Measurements from ENCODE around the gene VPS13D.
"Not testable (repeated sequence)": the region's sequence is repeated elsewhere in the genome, so short reads cannot be mapped to it uniquely, and the experiment has no call there.

The VPS13D gene

DNA sequence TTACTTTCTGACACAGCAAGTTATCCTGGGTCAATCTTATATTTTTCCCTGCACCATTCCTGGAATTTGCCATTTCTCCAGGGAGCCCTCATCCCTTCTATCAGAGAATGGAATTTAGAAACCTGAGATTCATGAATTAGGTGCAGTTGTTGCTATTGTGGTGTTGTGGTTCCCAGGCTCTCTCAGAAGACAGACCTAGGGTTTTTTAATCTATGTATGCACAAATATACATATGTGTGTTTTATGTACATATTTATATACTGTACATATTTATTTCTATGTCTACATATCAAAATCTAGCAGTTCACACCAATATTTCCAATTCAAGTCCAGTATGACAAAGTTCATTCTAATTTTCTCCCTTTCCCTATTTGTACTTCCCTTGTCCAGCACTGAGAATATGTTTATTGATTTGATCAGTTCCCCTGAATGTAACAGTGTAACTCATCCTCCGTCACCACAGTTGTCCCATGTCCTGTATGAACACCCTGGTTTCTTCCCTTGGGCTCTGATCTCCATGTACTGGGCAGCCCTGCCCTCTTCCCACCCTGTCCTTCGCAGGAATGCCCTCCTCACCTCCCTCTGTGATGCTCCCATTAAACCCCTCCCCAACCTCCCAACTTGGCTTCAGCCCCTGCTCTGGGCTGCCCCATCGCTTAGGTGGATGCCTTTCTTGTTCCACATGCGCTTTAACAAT is 145.5 kb downstream of the VPS13D start:
- Histone ChIP-seq H3K4me3 (ENCODE audit: low read depth, low read length) (no peak overlapping the region), H3K27me3 (ENCODE audit: control insufficient read depth, insufficient read depth, low read length) (no peaks in the 10 kb centered on the region), H3K9ac (ENCODE audit: low read depth, low read length) (no peak overlapping the region), H3K4me1 (ENCODE audit: control insufficient read depth, insufficient read depth, low read length) (no peaks in the 10 kb centered on the region), H3K36me3 (ENCODE audit: control insufficient read depth, insufficient read depth, low read length) (peaks cover 44% of the 10 kb centered on the region), H3K27ac (ENCODE audit: low read depth, low read length) (no peak overlapping the region), H3K9me3 (ENCODE audit: control insufficient read depth, insufficient read depth, low read length) (no peaks in the 10 kb centered on the region)

DNA sequence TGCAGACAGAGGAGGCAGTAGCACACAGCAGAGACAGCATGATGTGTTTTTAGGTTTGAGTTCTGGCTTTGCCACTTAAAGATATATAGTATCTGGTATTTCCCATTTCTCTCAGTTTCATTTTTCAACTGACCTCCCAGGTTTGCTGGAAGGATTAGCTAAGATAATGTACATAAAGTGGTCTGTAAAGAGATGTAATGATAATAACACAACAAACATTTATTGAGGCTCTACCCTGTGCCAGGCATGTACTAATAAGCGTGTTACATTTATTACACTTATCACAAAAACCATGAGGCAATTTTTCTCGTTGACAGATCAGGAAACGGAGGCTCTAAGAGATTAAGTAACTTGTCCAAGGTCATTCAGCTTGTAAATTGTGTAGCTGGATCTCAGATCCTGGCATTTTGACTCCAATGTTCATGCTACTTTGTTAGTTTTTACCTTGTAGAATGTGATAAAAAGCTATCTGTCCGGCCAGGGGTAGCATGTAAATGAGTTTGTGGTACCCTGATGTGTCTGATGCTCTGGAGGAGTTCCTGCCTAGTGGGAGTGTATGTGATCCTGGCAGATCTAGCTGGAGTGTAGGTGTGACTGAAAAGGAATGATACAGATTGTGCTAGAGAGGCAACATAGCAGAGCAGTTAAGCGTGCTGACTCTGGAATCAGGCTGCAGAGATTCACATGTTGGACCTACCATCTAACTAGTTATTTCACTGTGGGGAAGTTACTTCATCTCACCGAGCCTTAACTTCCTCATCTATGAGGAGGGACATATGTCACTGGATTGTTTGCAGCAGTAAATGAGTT is 146.6 kb downstream of the VPS13D start:
- Histone ChIP-seq H3K4me1 (ENCODE audit: control insufficient read depth, insufficient read depth, low read length) (no peaks in the 10 kb centered on the region), H3K9me3 (ENCODE audit: control insufficient read depth, insufficient read depth, low read length) (no peaks in the 10 kb centered on the region), H3K4me3 (ENCODE audit: low read depth, low read length) (no peak overlapping the region), H3K36me3 (ENCODE audit: control insufficient read depth, insufficient read depth, low read length) (peaks cover 43% of the 10 kb centered on the region), H3K9ac (ENCODE audit: low read depth, low read length) (no peak overlapping the region), H3K27ac (ENCODE audit: low read depth, low read length) (no peak overlapping the region), H3K27me3 (ENCODE audit: control insufficient read depth, insufficient read depth, low read length) (no peaks in the 10 kb centered on the region)

DNA sequence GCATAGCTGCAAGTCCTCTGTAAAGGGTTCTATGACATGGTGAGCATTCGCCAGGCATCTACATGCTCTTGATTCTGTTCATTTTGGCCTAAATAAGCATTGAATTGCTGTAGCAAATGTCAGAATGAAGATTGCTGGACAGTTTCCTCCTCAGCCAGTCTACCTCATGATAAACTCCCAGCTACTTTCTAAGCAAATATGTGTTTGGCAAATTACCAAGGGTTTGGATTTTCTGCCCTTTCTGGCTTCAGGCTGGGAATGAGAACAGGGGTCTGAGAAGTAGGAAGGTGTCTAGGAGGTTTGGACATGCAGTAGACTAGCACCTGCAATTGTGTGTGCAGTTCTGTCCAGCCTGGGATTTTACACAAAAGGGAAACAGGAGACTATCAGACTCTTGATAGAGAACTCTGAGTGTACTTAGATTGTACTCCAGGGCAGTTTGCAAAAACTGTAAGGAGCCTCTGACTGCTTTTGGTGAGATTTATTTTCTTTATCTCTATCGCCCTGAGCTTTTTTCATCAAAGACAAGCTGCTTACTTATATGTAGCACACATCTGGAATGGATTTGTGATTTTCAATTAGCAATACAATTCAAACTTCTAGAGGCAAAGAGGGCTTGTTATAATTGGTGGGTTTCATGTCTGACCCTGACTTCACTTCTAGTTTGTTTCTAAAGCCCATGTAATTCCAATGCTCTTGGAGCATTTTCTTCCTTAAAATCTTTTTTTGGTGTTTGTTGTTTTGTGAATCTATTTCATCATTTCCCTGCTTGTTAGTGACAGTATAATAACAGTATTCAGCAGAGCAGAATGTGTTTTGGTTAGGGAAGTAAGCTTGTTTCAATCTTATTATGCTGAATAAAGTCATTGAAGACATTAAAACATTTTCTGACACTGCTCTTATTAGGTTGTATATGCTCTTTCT is 150.8 kb downstream of the VPS13D start:
- H3K9ac ChIP-seq (ENCODE audit: low read depth, low read length), result no peak overlapping the region
- H3K36me3 ChIP-seq (ENCODE audit: control insufficient read depth, insufficient read depth, low read length), result peaks cover 54% of the 10 kb centered on the region

DNA sequence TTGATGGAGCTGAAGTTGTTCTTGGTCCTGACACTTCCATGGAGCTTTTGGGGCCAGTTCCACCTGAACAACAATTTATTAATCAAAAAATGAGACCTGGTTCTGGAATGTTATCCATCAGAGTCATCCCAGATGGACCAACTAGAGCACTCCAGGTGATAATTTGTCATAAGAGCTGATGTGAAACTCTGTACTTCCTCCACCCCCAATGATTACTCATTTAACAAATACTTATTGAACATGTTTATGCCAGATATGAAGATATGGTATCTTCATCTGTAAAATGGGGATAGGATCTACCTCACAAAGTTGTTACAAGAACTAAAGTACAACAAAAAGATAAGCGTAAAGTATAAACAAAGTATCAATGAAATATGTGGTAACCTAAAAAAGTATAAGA is 153.2 kb downstream of the VPS13D start:
- Histone ChIP-seq H3K4me3 (ENCODE audit: low read depth, low read length) (no peak overlapping the region), H3K27me3 (ENCODE audit: control insufficient read depth, insufficient read depth, low read length) (no peaks in the 10 kb centered on the region), H3K27ac (ENCODE audit: low read depth, low read length) (no peak overlapping the region), H3K9me3 (ENCODE audit: control insufficient read depth, insufficient read depth, low read length) (no peaks in the 10 kb centered on the region; the same call in 1 of the 2 replicates), H3K4me1 (ENCODE audit: control insufficient read depth, insufficient read depth, low read length) (no peaks in the 10 kb centered on the region), H3K9ac (ENCODE audit: low read depth, low read length) (no peak overlapping the region), H3K36me3 (ENCODE audit: control insufficient read depth, insufficient read depth, low read length) (peaks cover 75% of the 10 kb centered on the region)

More for the DNA sequence above, 150.8 kb downstream of the VPS13D start:
- Histone ChIP-seq H3K27ac (ENCODE audit: low read depth, low read length) (peak overlapping the region; percentile 69), H3K4me3 (ENCODE audit: low read depth, low read length) (no peak overlapping the region), H3K27me3 (ENCODE audit: control insufficient read depth, insufficient read depth, low read length) (no peaks in the 10 kb centered on the region), H3K9me3 (ENCODE audit: control insufficient read depth, insufficient read depth, low read length) (no peaks in the 10 kb centered on the region), H3K4me1 (ENCODE audit: control insufficient read depth, insufficient read depth, low read length) (no peaks in the 10 kb centered on the region)

DNA sequence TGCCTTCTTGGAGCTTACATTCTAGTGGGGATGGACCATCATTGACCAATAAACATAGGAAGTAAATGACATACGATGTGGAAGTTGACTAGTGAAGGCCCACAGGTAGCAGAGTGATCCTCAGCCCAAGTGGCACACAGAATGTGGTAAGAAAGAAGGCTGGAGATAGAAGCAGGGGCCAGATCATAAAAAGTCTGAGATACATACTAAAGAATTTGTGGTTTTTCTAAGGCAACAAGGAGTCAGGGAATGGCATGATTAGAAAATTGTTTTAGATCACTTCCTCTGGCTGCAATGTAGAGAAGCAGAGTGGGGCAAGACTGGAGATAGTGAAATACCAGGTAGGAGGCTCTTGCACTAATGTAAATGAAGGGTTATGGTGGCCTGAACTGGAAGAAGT is 154.0 kb downstream of the VPS13D start:
- no peaks in the 10 kb centered on the region for H3K4me1 ChIP-seq (ENCODE audit: control insufficient read depth, insufficient read depth, low read length)
- peaks cover 75% of the 10 kb centered on the region for H3K36me3 ChIP-seq (ENCODE audit: control insufficient read depth, insufficient read depth, low read length)
- H3K9ac ChIP-seq (ENCODE audit: low read depth, low read length), result no peak overlapping the region
- H3K4me3 ChIP-seq (ENCODE audit: low read depth, low read length), result no peak overlapping the region
- no peak overlapping the region for H3K27ac ChIP-seq (ENCODE audit: low read depth, low read length)
- H3K9me3 ChIP-seq (ENCODE audit: control insufficient read depth, insufficient read depth, low read length), result no peaks in the 10 kb centered on the region; the same call in 1 of the 2 replicates
- no peaks in the 10 kb centered on the region for H3K27me3 ChIP-seq (ENCODE audit: control insufficient read depth, insufficient read depth, low read length)

DNA sequence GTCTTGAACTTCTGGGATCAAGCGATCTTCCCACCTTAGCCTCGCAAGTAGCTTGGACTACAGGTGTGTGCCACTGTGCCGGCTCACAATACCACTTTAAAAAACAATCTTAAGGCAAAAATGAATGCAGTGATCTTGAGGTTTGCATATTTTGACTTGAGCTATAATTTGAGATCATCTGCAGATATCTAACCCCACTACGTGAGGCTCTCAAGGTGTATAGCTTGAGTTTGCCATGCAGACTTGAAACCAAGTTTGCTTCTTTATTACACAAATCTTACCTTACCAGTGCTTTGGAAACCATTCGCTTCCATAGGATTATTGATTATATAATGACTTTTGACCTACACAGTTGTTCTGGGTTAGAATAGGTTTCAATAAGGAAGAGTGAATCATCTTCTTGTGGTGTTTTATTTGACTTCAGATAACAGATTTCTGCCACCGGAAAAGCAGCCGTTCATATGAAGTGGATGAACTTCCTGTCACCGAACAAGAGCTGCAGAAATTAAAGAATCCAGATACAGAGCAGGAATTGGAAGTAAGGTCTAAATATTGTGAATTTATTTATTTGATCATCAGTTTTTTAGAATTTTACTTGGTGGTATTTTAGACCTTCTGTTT is 155.1 kb downstream of the VPS13D start:
- H3K36me3 ChIP-seq (ENCODE audit: control insufficient read depth, insufficient read depth, low read length), result peaks cover 74% of the 10 kb centered on the region

DNA sequence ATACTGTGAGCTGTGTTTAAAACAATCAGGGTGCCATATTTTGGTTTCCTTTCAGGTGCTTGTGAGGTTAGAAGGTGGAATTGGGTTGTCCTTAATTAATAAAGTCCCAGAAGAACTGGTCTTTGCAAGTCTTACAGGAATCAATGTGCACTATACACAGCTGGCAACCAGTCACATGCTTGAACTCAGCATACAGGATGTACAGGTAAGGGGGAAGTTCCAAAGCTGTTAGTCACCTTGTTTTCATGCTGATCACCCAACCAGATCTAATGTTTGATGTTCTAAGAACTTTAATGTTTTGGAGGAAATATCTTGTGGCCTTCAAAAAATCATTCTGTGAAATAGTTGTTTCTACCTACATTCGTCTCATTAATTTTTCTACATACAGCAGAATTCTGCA is 156.3 kb downstream of the VPS13D start:
- peaks cover 74% of the 10 kb centered on the region for H3K36me3 ChIP-seq (ENCODE audit: control insufficient read depth, insufficient read depth, low read length)
- no peak overlapping the region for H3K4me3 ChIP-seq (ENCODE audit: low read depth, low read length)
- H3K27ac ChIP-seq (ENCODE audit: low read depth, low read length), result no peak overlapping the region

More for the DNA sequence above, 155.1 kb downstream of the VPS13D start:
- Histone ChIP-seq H3K4me1 (ENCODE audit: control insufficient read depth, insufficient read depth, low read length) (no peaks in the 10 kb centered on the region), H3K4me3 (ENCODE audit: low read depth, low read length) (no peak overlapping the region), H3K27ac (ENCODE audit: low read depth, low read length) (no peak overlapping the region), H3K9me3 (ENCODE audit: control insufficient read depth, insufficient read depth, low read length) (no peaks in the 10 kb centered on the region; the same call in 1 of the 2 replicates), H3K27me3 (ENCODE audit: control insufficient read depth, insufficient read depth, low read length) (no peaks in the 10 kb centered on the region), H3K9ac (ENCODE audit: low read depth, low read length) (no peak overlapping the region)

DNA sequence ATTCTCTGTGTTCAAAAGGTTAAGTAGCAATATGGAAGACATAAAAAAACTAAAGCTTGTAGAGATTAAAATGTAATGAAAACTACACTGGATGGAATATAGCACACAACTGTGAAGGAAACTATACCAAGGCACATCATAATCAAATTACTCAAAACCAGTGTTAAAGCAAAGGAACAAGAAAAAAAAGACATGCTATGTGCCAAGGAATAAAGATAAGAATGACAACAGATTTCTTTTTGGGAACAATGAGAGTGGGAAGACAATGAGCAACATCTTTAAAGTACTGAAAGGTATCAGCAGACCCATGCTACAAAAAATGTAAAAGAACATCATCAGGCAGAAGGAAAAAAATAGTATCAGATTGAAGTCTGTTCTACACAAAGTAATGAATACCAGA is 157.8 kb downstream of the VPS13D start:
- Histone ChIP-seq H3K9me3 (ENCODE audit: control insufficient read depth, insufficient read depth, low read length) (no peaks in the 10 kb centered on the region; the same call in 1 of the 2 replicates), H3K27ac (ENCODE audit: low read depth, low read length) (no peak overlapping the region), H3K36me3 (ENCODE audit: control insufficient read depth, insufficient read depth, low read length) (peaks cover 73% of the 10 kb centered on the region), H3K27me3 (ENCODE audit: control insufficient read depth, insufficient read depth, low read length) (no peaks in the 10 kb centered on the region), H3K4me1 (ENCODE audit: control insufficient read depth, insufficient read depth, low read length) (no peaks in the 10 kb centered on the region), H3K9ac (ENCODE audit: low read depth, low read length) (no peak overlapping the region), H3K4me3 (ENCODE audit: low read depth, low read length) (no peak overlapping the region)

More for the DNA sequence above, 156.3 kb downstream of the VPS13D start:
- Histone ChIP-seq H3K9me3 (ENCODE audit: control insufficient read depth, insufficient read depth, low read length) (no peaks in the 10 kb centered on the region; the same call in 1 of the 2 replicates), H3K27me3 (ENCODE audit: control insufficient read depth, insufficient read depth, low read length) (no peaks in the 10 kb centered on the region), H3K9ac (ENCODE audit: low read depth, low read length) (no peak overlapping the region), H3K4me1 (ENCODE audit: control insufficient read depth, insufficient read depth, low read length) (no peaks in the 10 kb centered on the region)

DNA sequence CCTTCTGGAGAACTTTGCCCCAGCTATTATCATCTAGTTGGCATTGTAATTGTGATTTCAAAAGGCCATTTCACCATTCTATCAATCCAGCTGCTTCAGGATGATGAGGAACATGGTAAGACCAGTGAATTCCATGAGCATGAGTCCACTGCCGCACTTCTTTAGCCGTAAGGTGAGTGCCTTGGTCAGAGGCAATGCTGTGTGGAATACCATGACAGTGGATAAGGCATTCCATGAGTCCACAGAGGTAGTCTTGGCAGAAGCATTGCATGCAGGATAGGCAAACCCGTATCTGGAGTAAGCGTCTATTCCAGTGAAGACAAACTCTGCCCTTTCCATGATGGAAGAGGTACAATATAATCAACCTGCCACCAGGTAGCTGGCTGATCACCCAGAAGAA is 160.5 kb downstream of the VPS13D start:
- H3K9ac ChIP-seq (ENCODE audit: low read depth, low read length); H3K4me1 ChIP-seq (ENCODE audit: control insufficient read depth, insufficient read depth, low read length); H3K4me3 ChIP-seq (ENCODE audit: low read depth, low read length): not testable (repeated sequence)

More for the DNA sequence above, 160.5 kb downstream of the VPS13D start:
- H3K27me3 ChIP-seq (ENCODE audit: control insufficient read depth, insufficient read depth, low read length); H3K9me3 ChIP-seq (ENCODE audit: control insufficient read depth, insufficient read depth, low read length); H3K27ac ChIP-seq (ENCODE audit: low read depth, low read length): not testable (repeated sequence)
- H3K36me3 ChIP-seq (ENCODE audit: control insufficient read depth, insufficient read depth, low read length), result peaks cover 48% of the 10 kb centered on the region
